SK-N-SH treated with all-trans-retinoic acid at 6 μM for 48 hours (cell line): ENCODE data around the gene MLPH.

ENCODE experiments used
- PATZ1 ChIP-seq: fragments of 250-450 bp; sonication (Bioruptor Pico); IDR thresholded peaks from 2 replicates; pipeline ENCODE4 v1.8.0; 2020; ENCODE audit warnings: mild to moderate bottlenecking, moderate library complexity, borderline replicate concordance
- ZFP30 ChIP-seq: fragments of 450-650 bp; formaldehyde crosslinking; IDR thresholded peaks from 2 replicates; pipeline ENCODE4 v1.5.0; 2022; ENCODE audit warnings: mild to moderate bottlenecking, moderate library complexity
- ZNF70 ChIP-seq: fragments of 450-650 bp; formaldehyde crosslinking; IDR thresholded peaks from 2 replicates; pipeline ENCODE4 v1.5.0; 2020; ENCODE audit warnings: mild to moderate bottlenecking, moderate library complexity

- no peak for TF ChIP-seq PATZ1 (CRISPR knock-in tag)
- TF ChIP-seq ZFP30 (CRISPR knock-in tag) = no peak
- TF ChIP-seq ZNF70 (CRISPR knock-in tag) = no peak
Measured at GRCh38 chr2:237474931-237475703, 11.9 kb upstream of the MLPH start.
